IMR-90 (cell line): ENCODE data around the gene ZNF219. TPM values are rescaled to one million over a fixed set of nuclear protein-coding genes. Genes with fewer than 3 reads are reported as not detected.

Source experiments
- ATAC-seq: fragments of 200-7000 bp; cut with Tn5 transposase; 2 replicates; pipeline ENCODE4 v1.9.1; 2020; ENCODE audit warnings: low read depth, mild to moderate bottlenecking, moderate library complexity
- BruUV-seq: library from RNA; stranded (reverse); fragments of 400-500 nt; replicated peaks from 2 replicates; lab custom pipeline; 2021; lab: Mats Ljungman, UMichigan
- CTCF ChIA-PET: fragments of 300-600 bp; formaldehyde crosslinking; extraction: SDS; loops from one replicate; lab custom pipeline; 2021; ENCODE audit warnings: antibody characterized with exemption; lab: Yijun Ruan, JAX
- POLR2A ChIA-PET: fragments of 300-600 bp; sonication (Branson Sonifier 250); formaldehyde crosslinking; loops from one replicate; lab custom pipeline; 2022; ENCODE audit warnings: antibody characterized with exemption; ENCODE audit not compliant: unreplicated experiment; lab: Charles Lee
- DNase-seq: peaks from one replicate; pipeline ENCODE4 v3.0.0; 2013
- H2AFZ ChIP-seq: replicated peaks from 2 replicates; pipeline ENCODE3; 2013; ENCODE audit warnings: low read length, mild to moderate bottlenecking; ENCODE audit not compliant: poor library complexity
- H2AK5ac ChIP-seq: 2 replicates; pipeline ENCODE4 v1.6.1; 2013; ENCODE audit warnings: low read depth, low read length, inconsistent platforms
- H2AK9ac ChIP-seq: replicated peaks from 2 replicates; pipeline ENCODE3; 2013; ENCODE audit warnings: mild to moderate bottlenecking, low read depth, low read length, moderate library complexity; ENCODE audit not compliant: poor library complexity
- H2BK120ac ChIP-seq: 2 replicates; pipeline ENCODE4 v1.6.1; 2013; ENCODE audit warnings: low read depth, low read length, inconsistent platforms
- H2BK15ac ChIP-seq: 3 replicates; pipeline ENCODE4 v1.6.1; 2013; ENCODE audit warnings: low read depth, low read length, inconsistent platforms
- H2BK20ac ChIP-seq: 2 replicates; pipeline ENCODE4 v1.6.1; 2013; ENCODE audit warnings: low read depth, mild to moderate bottlenecking, inconsistent platforms, low read length, moderate library complexity
- H2BK5ac ChIP-seq: 2 replicates; pipeline ENCODE4 v1.6.1; 2013; ENCODE audit warnings: mild to moderate bottlenecking, low read depth, low read length, inconsistent platforms; ENCODE audit not compliant: poor library complexity, severe bottlenecking
- H3K14ac ChIP-seq: replicated peaks from 2 replicates; pipeline ENCODE4 v1.6.1; 2013; ENCODE audit warnings: low read depth, low read length, inconsistent platforms
- H3K18ac ChIP-seq: 2 replicates; pipeline ENCODE4 v1.6.1; 2013; ENCODE audit warnings: low read depth, low read length, control low read depth
- H3K23ac ChIP-seq: 2 replicates; pipeline ENCODE4 v1.6.1; 2013; ENCODE audit warnings: low read depth, low read length, inconsistent platforms
- H3K27ac ChIP-seq: 2 replicates; pipeline ENCODE4 v1.5.1; 2013; ENCODE audit warnings: mild to moderate bottlenecking, control low read depth, low read length; ENCODE audit not compliant: insufficient read depth
- H3K27me3 ChIP-seq: 2 replicates; pipeline ENCODE4 v1.6.1; 2013; ENCODE audit warnings: low read length; ENCODE audit not compliant: control insufficient read depth, insufficient read depth
- H3K36me3 ChIP-seq: 2 replicates; pipeline ENCODE4 v1.6.1; 2013; ENCODE audit warnings: low read length, mixed read lengths; ENCODE audit not compliant: control insufficient read depth, insufficient read depth
- H3K4ac ChIP-seq: 2 replicates; pipeline ENCODE4 v1.6.1; 2013; ENCODE audit warnings: low read depth, low read length, inconsistent platforms
- H3K4me1 ChIP-seq: 2 replicates; pipeline ENCODE4 v1.6.1; 2013; ENCODE audit warnings: low read length, mixed read lengths; ENCODE audit not compliant: control insufficient read depth, insufficient read depth
- H3K4me2 ChIP-seq: 2 replicates; pipeline ENCODE4 v1.6.1; 2013; ENCODE audit warnings: low read depth, mild to moderate bottlenecking, control low read depth, low read length, moderate library complexity
- H3K4me3 ChIP-seq: 2 replicates; pipeline ENCODE4 v1.5.1; 2013; ENCODE audit warnings: low read depth, mild to moderate bottlenecking, control low read depth, low read length, moderate library complexity; ENCODE audit not compliant: insufficient read depth
- H3K56ac ChIP-seq: 2 replicates; pipeline ENCODE4 v1.6.1; 2013; ENCODE audit warnings: low read length, inconsistent platforms; ENCODE audit not compliant: insufficient read depth; ENCODE audit errors: extremely low read depth
- H3K79me1 ChIP-seq, 2 experiments: 2 replicates each; pipeline ENCODE4 v1.6.1; 2013; ENCODE audit warnings: low read length in 2 of 2, inconsistent platforms in 1 of 2, low read depth in 1 of 2
- H3K9ac ChIP-seq: 2 replicates; pipeline ENCODE4 v1.6.1; 2013; ENCODE audit warnings: low read depth, low read length, control low read depth
- H3K9me1 ChIP-seq: 2 replicates; pipeline ENCODE4 v1.6.1; 2013; ENCODE audit warnings: low read length, inconsistent platforms; ENCODE audit not compliant: insufficient read depth
- H3K9me3 ChIP-seq: 2 replicates; pipeline ENCODE4 v1.6.1; 2013; ENCODE audit warnings: low read length; ENCODE audit not compliant: control insufficient read depth, insufficient read depth
- H4K20me1 ChIP-seq: 2 replicates; pipeline ENCODE4 v1.6.1; 2013; ENCODE audit warnings: low read length, inconsistent platforms; ENCODE audit not compliant: insufficient read depth
- H4K5ac ChIP-seq: 2 replicates; pipeline ENCODE4 v1.6.1; 2013; ENCODE audit warnings: mild to moderate bottlenecking, low read depth, low read length, control low read depth
- H4K8ac ChIP-seq, 2 experiments: 2 replicates each; pipeline ENCODE4 v1.6.1; 2013; ENCODE audit warnings: low read depth in 2 of 2, low read length in 2 of 2, control low read depth in 1 of 2, inconsistent platforms in 1 of 2
- H4K91ac ChIP-seq: 2 replicates; pipeline ENCODE4 v1.6.1; 2013; ENCODE audit warnings: low read depth, low read length, inconsistent platforms; ENCODE audit not compliant: insufficient read depth
- BHLHE40 ChIP-seq: fragments of 150-350 bp; IDR thresholded peaks from 2 replicates; pipeline ENCODE4 v1.6.1; 2016; ENCODE audit warnings: mild to moderate bottlenecking, low read depth, low read length
- CHD1 ChIP-seq: IDR thresholded peaks from 2 replicates; pipeline ENCODE4 v1.6.1; 2012; ENCODE audit warnings: low read depth, low read length, improper control_type of control experiment
- FOS ChIP-seq: fragments of 150-350 bp; IDR thresholded peaks from 2 replicates; pipeline ENCODE4 v1.6.1; 2016; ENCODE audit warnings: low read depth, low read length
- MAFK ChIP-seq: IDR thresholded peaks from 2 replicates; pipeline ENCODE4 v1.6.1; 2012; ENCODE audit warnings: low read depth, low read length, improper control_type of control experiment
- MXI1 ChIP-seq: IDR thresholded peaks from 2 replicates; pipeline ENCODE4 v1.6.1; 2012; ENCODE audit warnings: low read depth, mild to moderate bottlenecking, low read length, moderate library complexity, borderline replicate concordance
- NFE2L2 ChIP-seq: fragments of 150-350 bp; IDR thresholded peaks from 2 replicates; pipeline ENCODE4 v1.6.1; 2016; ENCODE audit warnings: low read depth, mild to moderate bottlenecking, low read length
- RAD21 ChIP-seq: IDR thresholded peaks from 2 replicates; pipeline ENCODE4 v1.6.1; 2012; ENCODE audit warnings: low read length, improper control_type of control experiment
- RCOR1 ChIP-seq: IDR thresholded peaks from 2 replicates; pipeline ENCODE4 v1.6.1; 2012; ENCODE audit warnings: mild to moderate bottlenecking, low read length, improper control_type of control experiment; ENCODE audit not compliant: insufficient replicate concordance
- RFX5 ChIP-seq: IDR thresholded peaks from 2 replicates; pipeline ENCODE4 v1.8.0; 2012; ENCODE audit warnings: low read depth, mild to moderate bottlenecking, low read length, moderate library complexity
- WGBS, 2 experiments: methylation state at CpG; one replicate each; pipeline versions ENCODE4 v1.1.5 to v1.1.7; 2013; ENCODE audit warnings: missing lambda C conversion rate in 2 of 2; ENCODE audit not compliant: insufficient read length in 1 of 2; ENCODE audit errors: extremely low coverage in 2 of 2; 5-methylcytosine and 5-hydroxymethylcytosine counted together
- dilution Hi-C: fragments of 300-500 bp; cut with HindIII; formaldehyde crosslinking; loops from one replicate; pipeline ENCODE4 v1.14.3; 2018; ENCODE audit warnings: low sequenced_read_pairs; ENCODE audit not compliant: unreplicated experiment
- in situ Hi-C: fragments of 300-500 bp; cut with MboI; formaldehyde crosslinking; loops from 3 replicates; pipeline ENCODE4 v1.14.3; 2019; ENCODE audit warnings: low sequenced_read_pairs, inconsistent platforms, mixed read lengths
- intact Hi-C: fragments of 100-400 bp; cut with micrococcal nuclease; formaldehyde crosslinking; loops from 2 replicates; pipeline ENCODE4 v1.10.0; 2022
- polyA plus RNA-seq, 3 experiments: library from polyadenylated mRNA; depleted of rRNA; stranded (reverse); fragments of >200 nt; gene quantifications; 2 replicates each; pipeline ENCODE4 v1.2.3, GENCODE V29; 2012; ENCODE audit warnings: low replicate concordance in 1 of 3
- total RNA-seq: library from RNA; depleted of rRNA; stranded (reverse); fragments of >200 nt; gene quantifications from 2 replicates; pipeline ENCODE4 v1.2.3, GENCODE V29; 2012
- TF ChIP-seq, protein P1 (sequence below): conservative IDR thresholded peaks from 2 replicates; pipeline ENCODE4 v1.5.1; 2012; ENCODE audit warnings: mild to moderate bottlenecking, low read depth, low read length, improper control_type of control experiment

ZNF219 gene
- total and polyA plus RNA-seq, 2 of the 4 experiments (the other 2 are of a cell fraction) = 0.90 to 3.8 TPM

DNA sequence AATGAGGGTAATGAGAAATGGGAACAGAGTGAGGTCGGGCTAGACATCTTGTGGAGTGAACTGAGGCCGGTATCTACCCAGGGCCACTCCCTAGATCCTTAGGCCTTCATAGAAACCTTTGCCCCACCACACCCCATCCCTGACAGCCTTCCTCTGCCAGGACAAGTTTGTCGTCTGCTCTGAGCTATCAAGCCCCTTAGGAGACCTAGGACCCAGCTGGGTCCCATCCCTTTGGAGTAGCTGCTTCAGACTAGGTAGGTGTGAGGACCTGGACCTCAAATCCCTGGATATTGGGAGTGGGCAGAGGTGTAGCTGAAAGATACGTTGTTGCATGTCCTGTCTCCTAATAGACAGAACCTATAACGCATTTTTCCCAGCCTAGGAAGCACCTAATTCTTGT is 2.5 kb upstream of the ZNF219 start, which contains the start of gene TMEM253:
TMEM253 (plus strand) TSS at position 136 of the 400 bp plus-strand sequence. CDS start 278 bp downstream, outside the sequence.
- ChIA-PET POLR2A (interaction anchor here (0.5 kb wide), 1 partner anchor 29 kb away, joined by 8 read pairs; no protein-coding TSS in a partner anchor), CTCF (interaction anchor here (1.4 kb wide), 1 partner anchor 86 kb away, joined by 3 read pairs; no protein-coding TSS in a partner anchor)
- in situ Hi-C loops (loop anchor here (5.0 kb wide), 1 partner anchor 84 kb away; no protein-coding TSS in a partner anchor), intact Hi-C loops (loop anchor here (5.0 kb wide), 2 partner anchors 244 to 419 kb away; partner anchors contain the start of gene RNASE4), dilution Hi-C loops (no loop called here)
- whole genome bisulfite sequencing, 2 experiments = no CpG with 5 or more reads among the region's 5 CpGs
- Histone ChIP-seq H2BK120ac (no peak within 1 kb of the TSS), H2BK20ac (no peak within 1 kb of the TSS), H4K20me1 (no peaks in the 10 kb centered on the region; the same call in 1 of the 2 replicates), H3K4ac (no peak within 1 kb of the TSS), H3K27ac (no peak within 1 kb of the TSS), H2AK9ac (no peak within 1 kb of the TSS), H3K14ac (no peak within 1 kb of the TSS), H3K56ac (no peak within 1 kb of the TSS), H4K91ac (no peak within 1 kb of the TSS), H4K5ac (no peak within 1 kb of the TSS), H3K18ac (no peak within 1 kb of the TSS), H3K9me3 (no peaks in the 10 kb centered on the region), H3K23ac (peak within 1 kb of the TSS; percentile 9; the same call in 1 of the 2 replicates), H3K79me1 (0 out of 4 replicates have a peak, but pooled peaks cover 0 to 2% of the 10 kb centered on the region in 2 experiments), H3K27me3 (no peaks in the 10 kb centered on the region), H3K9me1 (peaks cover 3% of the 10 kb centered on the region; the same call in 1 of the 2 replicates), H2AFZ (no peak within 1 kb of the TSS), H2BK5ac (no peak within 1 kb of the TSS), H4K8ac (no peak within 1 kb of the TSS; a peak in 1 of 4 replicates), H3K9ac (no peak within 1 kb of the TSS), H2BK15ac (no peak within 1 kb of the TSS), H3K4me1 (peaks cover 2% of the 10 kb centered on the region; the same call in 1 of the 2 replicates), H3K4me3 (no peak within 1 kb of the TSS), H3K36me3 (no peaks in the 10 kb centered on the region), H3K4me2 (no peak within 1 kb of the TSS), H2AK5ac (no peak within 1 kb of the TSS)
- DNase-seq = no peak
- no TSS peak for BruUV-seq
- TF ChIP-seq BHLHE40 = no peak
- no peak for TF ChIP-seq NFE2L2
- no peak for TF ChIP-seq CHD1
- TF ChIP-seq MAFK = no peak
- TF ChIP-seq, protein P1, sequence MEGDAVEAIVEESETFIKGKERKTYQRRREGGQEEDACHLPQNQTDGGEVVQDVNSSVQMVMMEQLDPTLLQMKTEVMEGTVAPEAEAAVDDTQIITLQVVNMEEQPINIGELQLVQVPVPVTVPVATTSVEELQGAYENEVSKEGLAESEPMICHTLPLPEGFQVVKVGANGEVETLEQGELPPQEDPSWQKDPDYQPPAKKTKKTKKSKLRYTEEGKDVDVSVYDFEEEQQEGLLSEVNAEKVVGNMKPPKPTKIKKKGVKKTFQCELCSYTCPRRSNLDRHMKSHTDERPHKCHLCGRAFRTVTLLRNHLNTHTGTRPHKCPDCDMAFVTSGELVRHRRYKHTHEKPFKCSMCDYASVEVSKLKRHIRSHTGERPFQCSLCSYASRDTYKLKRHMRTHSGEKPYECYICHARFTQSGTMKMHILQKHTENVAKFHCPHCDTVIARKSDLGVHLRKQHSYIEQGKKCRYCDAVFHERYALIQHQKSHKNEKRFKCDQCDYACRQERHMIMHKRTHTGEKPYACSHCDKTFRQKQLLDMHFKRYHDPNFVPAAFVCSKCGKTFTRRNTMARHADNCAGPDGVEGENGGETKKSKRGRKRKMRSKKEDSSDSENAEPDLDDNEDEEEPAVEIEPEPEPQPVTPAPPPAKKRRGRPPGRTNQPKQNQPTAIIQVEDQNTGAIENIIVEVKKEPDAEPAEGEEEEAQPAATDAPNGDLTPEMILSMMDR = no peak
- no peak for TF ChIP-seq MXI1
- no peak for TF ChIP-seq RCOR1
- no peak for TF ChIP-seq RAD21
- no peak for TF ChIP-seq RFX5
- TF ChIP-seq FOS = no peak
- ATAC-seq = no peak
